Transverse colon (tissue), 3 donors: ENCODE data around the gene RNF130.

Experiments used
- EP300 ChIP-seq: sonication (generic); formaldehyde crosslinking; IDR thresholded peaks from one replicate; pipeline ENCODE4 v1.6.1; 2017; ENCODE audit warnings: antibody characterized with exemption, low read depth
- POLR2A ChIP-seq: fragments of 450-650 bp; IDR thresholded peaks from one replicate; pipeline ENCODE4 v1.6.1; 2016; ENCODE audit warnings: antibody characterized with exemption, mild to moderate bottlenecking, moderate library complexity
- TF ChIP-seq, protein P1 (sequence below), 5 experiments: fragments of 200-600 bp in 3 of 5; fragments of 450-650 bp in 2 of 5; sonication (generic) in 3 of 5; IDR thresholded peaks; 1 replicate in 2 of 5; 2 replicates in 3 of 5; pipeline ENCODE4 v1.5.1; 2016 to 2017; ENCODE audit warnings: antibody characterized with exemption in 5 of 5, inconsistent platforms in 3 of 5, mild to moderate bottlenecking in 2 of 5, moderate library complexity in 1 of 5

DNA sequence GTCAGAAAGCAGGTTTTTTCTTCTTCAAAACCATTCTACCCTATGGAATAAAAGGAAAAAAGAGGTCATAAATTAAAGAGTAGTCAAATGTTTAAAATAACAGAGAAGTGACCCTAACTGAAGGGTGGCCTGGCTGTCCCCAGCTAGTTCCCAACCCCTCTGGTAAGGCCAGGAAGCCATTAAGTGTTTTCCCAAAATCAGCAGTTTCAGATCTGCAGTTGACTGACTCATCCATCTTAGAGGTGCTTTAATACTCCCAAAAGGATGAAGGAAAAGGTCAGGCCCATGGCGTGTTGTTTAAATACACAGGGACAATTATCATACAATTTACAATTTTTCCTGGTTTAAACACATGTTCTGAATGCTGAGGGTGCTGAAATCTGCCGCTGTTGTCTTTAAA, 115.9 kb downstream of the RNF130 start:
- TF ChIP-seq POLR2A, result no peak
- TF ChIP-seq, protein P1, sequence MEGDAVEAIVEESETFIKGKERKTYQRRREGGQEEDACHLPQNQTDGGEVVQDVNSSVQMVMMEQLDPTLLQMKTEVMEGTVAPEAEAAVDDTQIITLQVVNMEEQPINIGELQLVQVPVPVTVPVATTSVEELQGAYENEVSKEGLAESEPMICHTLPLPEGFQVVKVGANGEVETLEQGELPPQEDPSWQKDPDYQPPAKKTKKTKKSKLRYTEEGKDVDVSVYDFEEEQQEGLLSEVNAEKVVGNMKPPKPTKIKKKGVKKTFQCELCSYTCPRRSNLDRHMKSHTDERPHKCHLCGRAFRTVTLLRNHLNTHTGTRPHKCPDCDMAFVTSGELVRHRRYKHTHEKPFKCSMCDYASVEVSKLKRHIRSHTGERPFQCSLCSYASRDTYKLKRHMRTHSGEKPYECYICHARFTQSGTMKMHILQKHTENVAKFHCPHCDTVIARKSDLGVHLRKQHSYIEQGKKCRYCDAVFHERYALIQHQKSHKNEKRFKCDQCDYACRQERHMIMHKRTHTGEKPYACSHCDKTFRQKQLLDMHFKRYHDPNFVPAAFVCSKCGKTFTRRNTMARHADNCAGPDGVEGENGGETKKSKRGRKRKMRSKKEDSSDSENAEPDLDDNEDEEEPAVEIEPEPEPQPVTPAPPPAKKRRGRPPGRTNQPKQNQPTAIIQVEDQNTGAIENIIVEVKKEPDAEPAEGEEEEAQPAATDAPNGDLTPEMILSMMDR (IDR thresholded peaks at IDR 0.05), result no peak
- TF ChIP-seq EP300, result no peak
